Astrocyte of the cerebellum (primary cell): ENCODE results near the gene MOGAT1.
"Not testable (repeated sequence)": the region's sequence is repeated elsewhere in the genome, so short reads cannot be mapped to it uniquely, and the experiment has no call there.

ENCODE experiments used
- DNase-seq: peaks from one replicate; pipeline ENCODE4 v3.0.0-alpha.2; 2011; ENCODE audit warnings: low read depth
- H3K4me3 ChIP-seq: 2 replicates; pipeline ENCODE4 v1.5.1; 2011; ENCODE audit warnings: mild to moderate bottlenecking, low read depth, low read length, moderate library complexity
- in situ Hi-C: cut with HindIII; loops from 2 replicates; pipeline ENCODE4 v1.10.0; 2017; ENCODE audit warnings: low sequenced_read_pairs
- TF ChIP-seq, protein P1 (sequence below): IDR thresholded peaks from 2 replicates; pipeline ENCODE4 v1.5.1; 2012; ENCODE audit warnings: low read length, low read depth, moderate library complexity, mild to moderate bottlenecking; ENCODE audit errors: missing control alignments

Gene MOGAT1

DNA sequence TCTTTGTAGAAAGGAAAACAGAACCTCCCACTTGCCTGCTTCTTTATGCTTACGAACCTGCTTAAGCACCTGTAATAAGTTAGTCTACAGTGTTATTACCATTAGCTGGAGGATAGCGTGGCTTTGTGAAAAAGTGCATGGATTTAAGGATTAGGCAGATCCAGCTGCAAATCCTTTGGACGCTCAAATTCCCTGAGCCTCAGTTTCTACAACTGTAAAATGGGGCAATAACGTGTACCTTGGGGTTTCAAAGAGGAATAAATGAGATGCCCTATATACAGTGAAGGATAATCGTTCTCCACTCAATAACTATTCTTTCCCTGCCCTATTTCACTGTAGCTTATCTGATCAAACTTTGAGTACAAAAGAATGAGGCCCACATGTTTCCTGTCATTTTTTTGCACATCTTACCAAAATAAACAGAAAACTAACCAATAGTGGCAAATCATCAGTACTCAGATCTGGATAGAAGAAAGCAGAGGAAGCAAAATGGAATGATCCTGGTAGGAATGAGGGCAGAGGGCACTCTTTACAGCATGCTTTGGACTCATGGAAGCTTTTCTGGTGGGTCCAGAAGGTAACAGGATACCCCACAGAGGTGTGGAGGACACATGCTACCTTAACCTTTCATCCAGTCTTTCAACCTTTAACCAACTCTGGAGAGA lies 14.8 kb downstream of the MOGAT1 start:
- DNase-seq, result no peak
- TF ChIP-seq, protein P1, sequence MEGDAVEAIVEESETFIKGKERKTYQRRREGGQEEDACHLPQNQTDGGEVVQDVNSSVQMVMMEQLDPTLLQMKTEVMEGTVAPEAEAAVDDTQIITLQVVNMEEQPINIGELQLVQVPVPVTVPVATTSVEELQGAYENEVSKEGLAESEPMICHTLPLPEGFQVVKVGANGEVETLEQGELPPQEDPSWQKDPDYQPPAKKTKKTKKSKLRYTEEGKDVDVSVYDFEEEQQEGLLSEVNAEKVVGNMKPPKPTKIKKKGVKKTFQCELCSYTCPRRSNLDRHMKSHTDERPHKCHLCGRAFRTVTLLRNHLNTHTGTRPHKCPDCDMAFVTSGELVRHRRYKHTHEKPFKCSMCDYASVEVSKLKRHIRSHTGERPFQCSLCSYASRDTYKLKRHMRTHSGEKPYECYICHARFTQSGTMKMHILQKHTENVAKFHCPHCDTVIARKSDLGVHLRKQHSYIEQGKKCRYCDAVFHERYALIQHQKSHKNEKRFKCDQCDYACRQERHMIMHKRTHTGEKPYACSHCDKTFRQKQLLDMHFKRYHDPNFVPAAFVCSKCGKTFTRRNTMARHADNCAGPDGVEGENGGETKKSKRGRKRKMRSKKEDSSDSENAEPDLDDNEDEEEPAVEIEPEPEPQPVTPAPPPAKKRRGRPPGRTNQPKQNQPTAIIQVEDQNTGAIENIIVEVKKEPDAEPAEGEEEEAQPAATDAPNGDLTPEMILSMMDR, result no peak
- no peak overlapping the region for H3K4me3 ChIP-seq
- in situ Hi-C loops, result no loop called here

DNA sequence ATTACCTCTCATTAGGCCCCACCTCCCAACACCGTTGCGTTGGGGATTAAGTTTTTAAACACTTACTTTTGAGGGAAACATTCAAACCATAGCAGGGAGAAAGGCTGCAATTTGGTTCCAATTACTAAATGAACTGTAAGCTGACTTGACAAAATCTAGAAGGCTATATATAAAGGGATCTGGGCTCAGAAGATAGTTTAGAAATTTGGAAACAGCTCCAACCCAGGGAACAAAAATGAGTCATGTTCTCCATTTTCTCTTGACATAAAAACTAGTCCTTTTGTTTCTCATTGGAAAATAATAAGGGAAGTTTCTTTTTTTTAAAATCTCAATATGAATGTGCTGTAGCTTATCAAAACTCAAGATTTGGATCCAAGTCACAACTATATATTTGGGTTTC lies 17.5 kb downstream of the MOGAT1 start:
- peak; percentile 18 for DNase-seq
- in situ Hi-C loops, result no loop called here
- no peak overlapping the region for H3K4me3 ChIP-seq
- TF ChIP-seq, protein P1, result no peak

DNA sequence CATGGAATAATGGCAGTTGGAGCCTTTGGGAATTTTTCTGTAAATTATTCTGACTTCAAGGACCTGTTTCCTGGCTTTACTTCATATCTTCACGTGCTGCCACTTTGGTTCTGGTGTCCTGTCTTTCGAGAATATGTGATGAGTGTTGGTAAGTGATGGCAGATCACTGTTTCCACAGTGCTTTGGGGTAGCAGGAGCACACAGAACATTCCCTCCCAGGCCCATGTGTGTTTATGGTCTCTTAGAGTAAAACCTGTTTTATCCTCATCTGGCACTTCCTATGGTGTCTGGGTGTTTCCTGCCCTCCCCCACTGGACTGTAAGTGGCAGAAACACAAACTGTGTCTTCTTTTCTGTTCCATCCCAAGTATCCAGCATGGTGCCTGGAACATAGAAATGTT lies 17.9 kb downstream of the MOGAT1 start:
- DNase-seq, result no peak
- in situ Hi-C loops, result no loop called here
- TF ChIP-seq, protein P1, result no peak
- no peak overlapping the region for H3K4me3 ChIP-seq

DNA sequence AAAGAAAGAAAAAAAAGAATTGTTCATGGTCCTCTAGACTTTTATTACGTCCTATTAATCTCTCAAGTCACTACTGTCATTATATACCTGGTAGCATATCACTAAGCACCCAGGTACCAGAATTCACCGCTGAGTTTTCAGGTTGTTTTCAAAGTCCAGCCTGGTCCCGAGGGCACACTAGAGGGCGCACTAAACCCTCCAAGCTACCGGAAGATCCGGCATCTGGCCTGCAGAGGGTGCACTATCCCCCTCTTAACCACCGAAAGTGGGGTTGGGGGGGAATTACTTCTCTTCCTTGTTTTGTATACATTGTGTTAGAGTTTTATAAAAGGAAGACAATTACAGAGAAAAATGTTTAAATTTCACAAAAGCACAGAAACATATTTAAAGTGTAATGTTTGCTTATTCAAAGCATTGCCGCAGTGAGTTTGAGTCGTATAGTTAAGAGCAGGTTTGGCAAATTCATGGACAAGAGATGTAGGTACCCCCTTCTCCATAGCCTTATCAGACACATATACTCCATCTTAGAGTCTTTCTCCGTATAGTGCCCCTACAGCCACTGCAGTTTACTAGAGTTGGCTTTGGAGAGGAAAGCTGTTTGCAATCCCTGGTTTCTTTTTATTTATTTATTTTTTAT lies 19.2 kb downstream of the MOGAT1 start:
- TF ChIP-seq, protein P1, result peak; percentile 100
- DNase-seq, result peak; percentile 49
- no peak overlapping the region for H3K4me3 ChIP-seq
- in situ Hi-C loops, result no loop called here

DNA sequence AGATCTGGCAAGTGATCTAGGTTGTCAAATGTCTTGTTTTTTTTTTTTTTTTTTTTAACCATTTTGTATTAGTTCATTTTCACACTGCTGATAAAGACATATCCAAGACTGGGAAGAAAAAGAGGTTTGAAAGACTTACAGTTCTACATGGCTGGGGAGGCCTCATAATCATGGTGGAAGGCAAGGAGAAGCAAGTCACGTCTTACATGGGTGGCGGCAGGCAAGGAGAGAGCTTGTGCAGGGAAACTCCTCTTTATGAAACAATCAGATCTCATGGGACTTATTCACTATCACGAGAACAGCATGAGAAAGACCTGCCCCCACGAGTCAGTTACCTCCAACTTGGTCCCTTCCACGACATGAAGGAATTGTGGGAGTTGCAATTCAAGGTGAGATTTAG lies 22.0 kb downstream of the MOGAT1 start:
- H3K4me3 ChIP-seq, DNase-seq, in situ Hi-C loops: not testable (repeated sequence)

DNA sequence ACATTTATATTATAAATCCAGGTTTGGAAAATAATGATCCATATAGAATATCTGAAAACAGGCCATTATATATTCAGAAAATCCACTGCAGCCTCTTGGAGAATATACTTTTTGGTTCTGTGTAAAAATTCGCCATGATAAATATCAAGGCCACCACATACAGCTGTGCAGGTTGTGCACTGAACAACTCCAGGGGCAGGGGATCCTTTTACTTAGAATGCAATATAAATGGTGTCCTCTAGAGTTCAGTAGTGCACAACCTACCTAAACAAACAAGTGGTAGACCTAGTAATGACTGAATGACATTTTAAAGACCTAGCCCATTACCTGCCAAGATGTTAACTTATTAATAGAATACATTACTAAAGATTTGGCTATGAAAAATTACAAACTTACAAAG lies 22.4 kb downstream of the MOGAT1 start:
- TF ChIP-seq, protein P1, result no peak
- no peak for DNase-seq
- in situ Hi-C loops, result no loop called here
- no peak overlapping the region for H3K4me3 ChIP-seq

DNA sequence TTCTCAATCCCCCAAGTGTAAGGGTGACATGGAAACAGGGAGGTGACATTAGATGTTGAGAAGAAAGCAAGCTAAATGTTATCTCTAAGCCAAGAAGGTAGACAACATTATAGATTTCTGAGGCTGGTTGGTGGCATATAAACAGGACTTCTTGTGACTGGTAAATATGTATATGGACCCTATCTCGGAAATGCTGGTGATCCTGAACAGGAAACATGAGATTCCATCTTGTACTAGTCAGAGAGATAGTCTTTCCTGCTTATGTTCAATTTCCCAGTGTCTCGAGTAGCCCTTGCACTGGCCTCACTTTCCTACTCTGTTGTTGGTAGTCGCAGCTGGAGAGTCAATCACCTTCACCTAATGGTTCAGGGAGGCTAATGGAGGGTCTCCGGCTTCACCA lies 26.8 kb downstream of the MOGAT1 start:
- no peak for DNase-seq
- in situ Hi-C loops, result no loop called here
- TF ChIP-seq, protein P1, result no peak
- no peak overlapping the region for H3K4me3 ChIP-seq
